ENCODE data around the gene MDK.

The MDK gene

GRCh38 chr11:46404476-46405017 is 23.1 kb downstream of the MDK start:
- DNase-seq (ENCODE audit: low read depth), result no peak

DNA sequence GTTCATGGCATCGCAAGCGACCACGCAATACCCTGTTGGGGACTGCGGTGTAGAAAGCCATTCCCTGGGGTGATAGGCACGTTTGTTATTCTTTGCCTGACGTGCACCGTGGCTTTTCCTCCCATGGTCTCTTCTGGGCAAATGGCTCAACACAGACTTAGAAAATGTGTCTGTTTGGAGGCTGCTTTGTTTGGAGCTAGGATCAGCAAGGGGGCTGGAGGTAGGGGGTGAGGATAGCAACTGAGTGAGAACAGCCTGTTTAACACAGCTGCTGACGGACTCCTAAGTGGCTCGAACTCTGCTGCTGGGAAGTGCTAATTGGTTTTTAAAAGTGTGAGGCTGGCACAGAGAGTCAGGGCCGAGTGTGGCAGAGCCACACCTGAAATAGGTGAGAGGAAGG is 26.2 kb downstream of the MDK start:
- no peak for DNase-seq (ENCODE audit: low read depth)

DNA sequence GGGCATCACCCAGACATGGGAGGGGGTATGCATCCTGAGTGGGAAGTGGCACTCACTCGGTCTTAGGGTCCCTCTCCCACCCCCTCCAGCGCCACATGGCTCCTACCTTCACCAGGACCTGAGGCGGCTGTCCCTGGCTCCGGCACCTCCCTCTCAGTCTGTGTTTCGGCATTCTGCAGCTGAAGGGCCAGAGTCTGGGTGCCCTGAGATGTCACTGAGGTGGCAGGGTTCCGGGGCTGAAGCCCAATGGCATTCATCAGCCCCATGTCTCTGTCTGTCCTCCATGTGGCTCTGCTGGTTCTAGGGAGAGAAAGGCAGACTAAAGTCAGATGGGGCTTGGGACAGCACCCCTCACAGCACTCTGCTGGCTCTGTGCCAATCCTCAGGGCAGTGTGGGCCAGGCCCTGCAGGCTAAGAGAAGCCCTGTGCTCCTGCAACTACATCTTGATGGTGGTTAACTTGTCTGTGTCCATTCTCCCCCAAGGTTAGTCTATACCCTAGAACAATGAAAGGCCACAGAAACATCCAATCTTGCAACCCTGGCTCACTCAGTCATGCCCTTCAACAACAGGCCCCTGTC is 27.0 kb downstream of the MDK start:
- no peak for DNase-seq (ENCODE audit: low read depth)

DNA sequence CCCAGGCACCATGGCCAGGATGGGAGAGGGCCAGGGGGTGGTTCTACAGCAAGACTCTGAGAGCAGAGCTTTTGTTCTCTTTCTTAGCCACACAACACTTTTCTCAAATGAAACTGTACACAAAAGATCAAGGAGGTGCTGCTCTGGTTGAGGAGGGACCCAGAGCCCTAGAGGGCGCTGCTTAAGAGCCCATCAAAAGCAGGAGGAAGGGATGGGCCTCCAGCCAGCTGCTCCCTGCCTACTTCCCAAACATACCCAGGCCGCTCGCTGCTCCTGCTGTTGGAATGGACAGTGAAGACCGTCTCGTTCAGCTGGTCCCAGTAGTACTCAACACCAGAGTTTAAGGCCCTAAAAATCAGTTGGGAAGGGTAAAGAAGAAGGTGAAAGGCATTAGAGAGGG is 28.6 kb downstream of the MDK start:
- DNase-seq (ENCODE audit: low read depth), result no peak

DNA sequence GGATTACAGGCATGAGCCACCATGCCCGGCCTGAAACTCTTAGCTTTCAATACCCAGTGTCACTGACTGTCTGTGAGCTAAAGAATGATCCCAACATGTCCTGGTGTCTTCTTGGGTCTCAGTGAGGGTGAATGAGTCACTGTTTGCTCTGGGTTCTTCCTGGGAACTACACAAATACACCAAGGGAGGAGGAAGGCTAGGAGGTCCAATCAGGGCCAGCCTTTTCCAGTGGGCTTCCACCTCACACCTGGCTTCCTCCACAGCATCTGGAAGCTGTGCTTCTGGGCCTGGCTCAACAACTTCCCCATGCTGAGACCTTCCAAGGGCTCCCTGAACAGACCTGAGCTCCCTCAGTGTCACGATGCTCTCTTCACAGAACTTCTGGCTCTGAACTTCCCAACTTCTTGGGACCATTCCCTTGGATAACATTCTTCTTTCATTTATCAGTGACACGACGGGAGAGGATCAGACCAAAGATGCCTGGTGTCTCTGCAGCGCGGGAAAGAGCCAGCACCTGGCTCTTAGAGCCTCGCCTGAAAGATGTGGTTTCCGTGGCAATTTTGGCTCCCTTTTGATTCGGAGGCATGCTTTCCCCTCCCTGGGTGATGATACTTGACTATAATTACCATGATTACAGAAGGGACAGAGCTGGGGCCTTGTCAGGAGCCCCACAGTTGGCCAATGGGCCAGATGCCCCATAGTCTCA is 32.4 kb downstream of the MDK start:
- DNase-seq (ENCODE audit: low read depth), result no peak

- DNase-seq (ENCODE audit: low read depth), result no peak
Measured at GRCh38 chr11:46414466-46414796, 33.0 kb downstream of the MDK start.

DNA sequence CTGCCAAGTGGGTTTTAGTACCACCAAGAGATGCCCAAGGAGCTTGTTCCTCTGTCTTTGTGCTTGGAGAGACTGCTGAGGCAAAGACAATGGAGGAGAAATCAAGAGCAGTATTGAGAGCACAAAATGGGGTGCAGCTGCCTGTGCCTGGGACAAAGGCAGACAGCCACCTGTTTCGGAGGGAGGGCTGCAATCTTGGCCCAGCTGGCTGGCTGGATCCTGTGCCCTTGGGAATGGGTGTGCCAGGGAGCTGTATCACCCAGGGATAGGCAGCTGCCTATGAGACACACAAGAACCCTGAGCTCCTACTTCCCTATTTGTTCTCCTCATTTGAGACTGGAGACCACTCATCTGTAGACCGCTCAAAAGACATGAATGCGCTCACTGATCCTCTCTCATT is 33.4 kb downstream of the MDK start:
- no peak for DNase-seq (ENCODE audit: low read depth)

DNA sequence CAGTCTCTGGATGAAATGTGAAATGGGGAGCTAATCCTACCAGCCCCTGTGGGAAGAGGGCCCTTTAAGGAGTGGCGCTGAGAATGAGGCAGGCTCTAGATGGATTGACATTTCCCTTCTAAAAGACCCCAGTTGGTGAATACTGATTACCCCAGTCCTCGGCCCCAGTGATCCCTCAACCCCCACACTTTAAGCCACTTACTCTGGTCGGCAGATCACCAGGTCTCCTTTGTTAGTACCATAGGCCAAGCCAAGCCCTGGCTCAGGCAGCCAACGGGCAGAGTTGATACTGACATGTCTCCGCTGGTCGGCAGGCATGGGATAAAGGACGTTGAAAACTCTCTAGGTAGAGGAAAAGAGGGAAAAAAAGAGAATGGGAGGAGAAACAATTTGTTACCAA is 36.2 kb downstream of the MDK start:
- no peak for DNase-seq (ENCODE audit: low read depth)

DNA sequence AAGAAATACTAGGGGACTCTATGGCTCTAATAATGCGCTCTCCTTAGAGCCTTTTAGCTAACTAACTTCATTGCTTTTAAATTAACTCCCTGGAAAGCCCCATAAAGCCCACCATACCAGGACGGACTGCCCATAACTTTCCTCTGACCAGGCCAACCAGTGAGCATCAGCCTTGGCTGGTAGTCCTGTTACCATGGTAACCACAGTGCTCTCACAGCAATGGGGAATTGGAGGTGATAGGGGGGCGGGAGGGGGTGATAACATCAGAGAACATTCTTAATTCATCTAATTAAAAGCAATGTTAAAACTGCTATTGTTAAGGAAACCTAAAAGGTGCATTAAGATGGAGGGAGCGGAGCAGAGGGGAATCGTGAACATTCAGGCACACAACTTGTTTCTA is 37.3 kb downstream of the MDK start:
- DNase-seq (ENCODE audit: low read depth), result no peak

DNA sequence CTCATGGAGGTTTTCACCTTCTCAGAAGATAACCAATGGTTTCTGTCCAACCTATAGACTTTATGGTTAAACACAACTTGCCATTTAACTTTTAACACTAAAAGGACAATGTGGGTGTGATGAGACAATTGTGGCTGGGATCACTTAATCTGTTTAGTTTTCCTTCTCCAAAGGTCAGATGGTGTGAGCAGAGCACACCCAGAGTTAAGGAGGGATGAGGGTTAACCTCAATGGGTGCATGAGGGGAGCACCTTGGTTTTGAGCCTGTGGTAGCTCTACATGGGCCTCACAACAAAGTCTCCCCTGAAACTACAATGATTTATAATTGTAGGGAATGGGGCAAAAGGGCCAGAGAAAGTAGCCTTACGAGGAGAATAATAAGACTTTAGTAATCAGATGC is 39.0 kb downstream of the MDK start:
- DNase-seq (ENCODE audit: low read depth), result no peak

GRCh38 chr11:46421257-46421880 is 39.9 kb downstream of the MDK start:
- no peak for DNase-seq (ENCODE audit: low read depth)

GRCh38 chr11:46422588-46422987 is 41.1 kb downstream of the MDK start:
- DNase-seq (ENCODE audit: low read depth), result no peak

DNA sequence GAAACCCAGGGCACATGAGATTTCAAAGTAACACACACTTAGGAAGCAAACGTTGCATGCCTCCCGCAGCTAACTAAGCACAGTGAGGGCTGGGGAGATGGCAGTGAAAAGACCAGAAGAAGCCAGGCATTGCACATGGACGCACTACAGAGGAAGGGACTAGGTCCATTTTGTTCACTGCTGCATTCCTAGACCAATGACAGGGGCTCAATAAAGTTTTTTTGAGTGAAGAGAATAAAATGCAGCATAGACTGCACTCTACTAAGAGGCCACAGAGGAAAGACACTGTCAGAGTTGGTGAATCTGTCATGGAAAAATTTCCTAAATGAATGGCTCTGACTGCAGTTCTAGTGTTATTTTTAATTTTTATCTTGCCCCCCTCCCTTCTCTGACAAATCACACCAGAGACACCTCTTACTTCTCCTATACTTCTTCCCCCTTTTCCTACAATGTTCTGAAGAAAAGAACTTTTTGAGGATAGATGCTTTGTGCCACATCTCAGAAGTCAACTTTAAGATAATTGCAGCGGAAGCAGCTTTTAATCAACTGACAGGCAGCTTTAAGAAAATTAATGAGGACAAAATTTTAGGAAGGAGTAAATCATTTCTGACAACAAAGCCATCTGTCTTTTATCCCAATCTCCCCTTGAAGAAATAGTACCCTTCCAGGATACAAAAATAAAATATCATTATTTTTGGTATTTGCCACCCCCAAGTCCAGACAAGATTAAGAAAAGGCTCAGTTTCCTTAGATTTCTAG is 44.9 kb downstream of the MDK start:
- DNase-seq (ENCODE audit: low read depth), result no peak

DNA sequence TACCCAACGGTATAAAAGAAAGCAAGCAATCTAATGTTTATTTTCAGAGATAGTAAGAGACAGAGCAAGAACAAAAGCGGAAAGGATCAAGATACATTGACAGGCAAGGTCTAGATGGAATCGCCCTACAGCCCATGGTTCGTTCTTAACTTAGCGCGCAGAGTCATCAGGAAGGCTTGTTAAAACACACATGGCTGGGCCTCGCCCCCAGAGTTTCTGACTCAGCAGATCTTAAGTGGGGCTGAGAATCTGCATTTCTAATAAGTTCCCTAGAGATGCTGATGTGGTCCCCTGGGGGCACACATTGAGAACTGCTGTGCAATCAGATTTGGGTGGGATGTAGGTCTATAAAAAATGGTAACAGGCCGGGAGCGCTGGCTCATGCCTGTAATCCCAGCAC is 45.9 kb downstream of the MDK start:
- no peak for DNase-seq (ENCODE audit: low read depth)

DNA sequence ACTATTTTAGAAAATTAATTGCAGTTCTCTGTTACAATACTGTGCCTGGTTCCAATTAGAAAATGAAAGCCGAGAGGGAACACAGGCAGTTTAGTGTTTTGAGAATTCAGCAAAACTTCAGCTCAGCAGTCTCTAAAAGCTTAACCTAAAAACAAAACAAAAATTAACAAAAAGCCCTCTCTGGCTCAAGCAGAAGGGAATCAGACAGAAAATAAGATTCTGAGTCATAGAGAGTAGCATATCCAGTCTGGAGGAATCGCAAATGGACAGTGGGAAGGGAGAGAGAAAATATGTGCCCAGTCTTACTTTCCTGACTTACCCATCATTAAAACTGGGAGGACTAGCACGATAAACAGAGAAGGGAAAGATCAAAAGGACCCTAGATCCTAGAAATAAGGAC is 48.2 kb downstream of the MDK start:
- DNase-seq (ENCODE audit: low read depth), result no peak

GRCh38 chr11:46431211-46431610 is 49.7 kb downstream of the MDK start:
- no peak for DNase-seq (ENCODE audit: low read depth)

All from non-pigmented ciliary epithelial cell (primary cell).